ENCODE measurements around the gene CRYZ.
"Not testable (repeated sequence)": the region's sequence is repeated elsewhere in the genome, so short reads cannot be mapped to it uniquely, and the experiment has no call there.

CRYZ gene

GRCh38 chr1:74681449-74681848 lies 51.4 kb downstream of the CRYZ start:
- no peak for DNase-seq (ENCODE audit: low spot score)

DNA sequence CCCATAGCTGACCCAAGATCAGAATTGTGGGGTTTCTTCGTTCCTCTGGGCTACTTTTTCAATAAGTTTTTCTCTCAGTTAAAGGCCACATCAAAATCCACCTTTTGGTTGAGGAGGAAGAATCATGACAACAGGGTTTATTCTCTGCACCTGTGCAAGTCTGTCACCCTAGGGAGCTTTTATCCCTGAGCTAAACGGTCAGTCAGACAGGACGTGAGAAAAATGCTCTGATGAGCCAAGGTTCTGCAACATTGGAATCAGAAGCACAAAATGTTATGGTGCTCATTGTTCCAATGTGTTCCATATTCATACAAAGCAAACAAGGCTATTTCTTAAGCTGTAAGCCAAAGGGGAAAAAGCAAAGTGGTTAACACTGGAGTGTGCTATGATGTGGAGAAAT lies 51.8 kb downstream of the CRYZ start:
- DNase-seq (ENCODE audit: low spot score), result no peak

DNA sequence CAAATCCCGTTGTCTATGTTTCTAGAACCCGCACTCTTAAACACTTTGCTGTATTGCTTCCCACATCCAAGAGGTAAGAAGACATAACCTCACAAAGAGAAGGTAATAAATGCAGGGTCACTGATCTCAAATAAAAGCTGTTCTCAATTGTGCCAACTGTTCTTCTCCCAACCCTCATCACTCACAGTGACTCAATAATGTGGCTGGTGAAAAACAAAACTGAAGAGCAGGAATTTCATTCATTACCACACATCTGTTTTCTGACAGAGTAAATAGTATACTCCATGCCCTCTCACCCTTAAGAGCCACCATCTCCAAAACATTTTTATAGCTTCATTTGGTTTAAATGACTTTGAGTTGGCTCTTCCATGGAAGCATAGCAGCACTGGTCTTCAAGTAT lies 53.0 kb downstream of the CRYZ start:
- no peak for DNase-seq (ENCODE audit: low spot score)

GRCh38 chr1:74677926-74678325 lies 54.9 kb downstream of the CRYZ start:
- DNase-seq (ENCODE audit: low spot score), result no peak

DNA sequence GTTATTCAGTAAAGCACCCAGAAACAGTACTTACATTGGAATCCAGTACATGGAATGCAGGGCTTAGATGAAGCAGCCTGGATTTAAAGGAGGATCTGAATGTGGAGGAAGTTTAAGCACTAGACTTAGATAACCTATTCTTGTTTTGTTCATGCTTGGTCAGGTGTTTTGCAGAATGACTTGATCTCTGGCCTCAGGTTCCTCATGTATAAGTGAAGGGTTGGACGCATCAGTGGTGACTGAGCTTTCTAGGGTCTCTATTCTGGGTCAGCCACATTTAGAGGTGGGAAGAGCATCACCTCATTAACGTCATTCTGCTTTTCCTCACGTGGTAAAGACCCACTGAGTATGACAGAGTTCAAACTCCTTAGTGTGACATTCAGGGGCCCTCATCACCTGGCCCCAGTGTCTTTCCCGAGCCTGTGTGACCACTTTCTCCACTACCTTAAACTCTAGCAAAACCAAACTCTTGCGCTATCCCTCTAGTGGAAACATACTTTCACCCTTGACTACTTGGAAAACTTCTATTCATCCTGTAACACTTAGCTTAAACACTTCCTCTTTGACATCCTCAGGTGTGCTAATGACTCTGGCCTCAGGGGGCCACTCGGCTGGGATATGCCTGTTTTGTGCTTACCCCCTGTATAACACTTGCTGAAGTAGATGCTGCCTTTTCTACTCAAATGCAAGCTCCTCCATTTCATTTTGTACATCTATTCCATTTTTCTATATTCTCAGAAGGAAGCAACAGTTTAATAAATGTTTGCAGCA lies 58.4 kb downstream of the CRYZ start:
- DNase-seq (ENCODE audit: low spot score), result no peak

GRCh38 chr1:74673351-74674111 lies 59.3 kb downstream of the CRYZ start, which contains the start of gene ERICH3:
Gene ERICH3 (minus strand): TSS chr1:74673792. CDS start chr1:74673519, 273 bp downstream.
- no peak for DNase-seq (ENCODE audit: low spot score)

DNA sequence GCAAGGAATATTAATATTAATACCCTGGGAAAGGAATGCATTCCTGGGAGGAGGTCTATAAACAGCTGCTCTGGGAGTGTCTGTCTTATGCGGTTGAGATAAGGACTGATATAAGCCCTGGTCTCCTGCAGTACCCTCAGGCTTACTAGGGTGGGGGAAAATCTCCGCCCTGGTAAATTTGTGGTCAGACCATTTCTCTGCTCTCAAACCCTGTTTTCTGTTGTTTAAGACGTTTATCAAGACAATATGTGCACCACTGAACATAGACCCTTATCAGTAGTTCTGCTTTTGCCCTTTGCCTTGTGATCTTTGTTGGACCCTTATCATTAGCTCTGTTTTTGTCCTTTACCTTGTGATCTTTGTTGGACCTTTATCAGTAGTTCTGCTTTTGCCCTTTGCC lies 62.0 kb downstream of the CRYZ start:
- DNase-seq (ENCODE audit: low spot score), result not testable (repeated sequence)
